Caco-2 (cell line): ENCODE measurements around the gene ZMYM3. TPM values are rescaled to one million over a fixed set of nuclear protein-coding genes. Genes with fewer than 3 reads are reported as not detected.

Source experiments
- Bru-seq: library from RNA; stranded (reverse); fragments of 400-500 nt; gene quantifications from one replicate; lab custom pipeline; 2021; lab: Mats Ljungman, UMichigan
- BruChase-seq, 2 experiments: library from RNA; stranded (reverse); fragments of 400-500 nt; gene quantifications; one replicate each; lab custom pipeline; 2021; lab: Mats Ljungman, UMichigan
- BruUV-seq: library from RNA; stranded (reverse); fragments of 400-500 nt; replicated peaks from 2 replicates; lab custom pipeline; 2021; lab: Mats Ljungman, UMichigan
- CTCF ChIA-PET: fragments of 300-600 bp; sonication (Branson Sonifier 250); formaldehyde crosslinking; loops from one replicate; lab custom pipeline; 2022; ENCODE audit warnings: antibody characterized with exemption; lab: Charles Lee
- POLR2A ChIA-PET: fragments of 300-600 bp; sonication (Branson Sonifier 250); formaldehyde crosslinking; loops from one replicate; lab custom pipeline; 2022; ENCODE audit warnings: antibody characterized with exemption; lab: Charles Lee
- DNase-seq, 2 experiments: peaks; one replicate each; pipeline versions ENCODE4 v3.0.0 to v3.0.0-alpha.2; 2020 to 2022
- H3K27me3 ChIP-seq: replicated peaks from 2 replicates; pipeline ENCODE4 v1.6.0; 2011; ENCODE audit warnings: low read length; ENCODE audit not compliant: control insufficient read depth, insufficient read depth
- H3K36me3 ChIP-seq: 2 replicates; pipeline ENCODE4 v1.5.1; 2011; ENCODE audit warnings: low read length; ENCODE audit not compliant: control insufficient read depth, insufficient read depth
- H3K4me1 ChIP-seq: fragments of 250-450 bp; sonication (Bioruptor Pico); 2 replicates; pipeline ENCODE4 v1.5.1; 2020; ENCODE audit warnings: mild to moderate bottlenecking
- H3K4me3 ChIP-seq: 2 replicates; pipeline ENCODE4 v1.5.1; 2011; ENCODE audit warnings: low read depth, mild to moderate bottlenecking, control low read depth, low read length
- H3K9me3 ChIP-seq: fragments of 250-450 bp; sonication (Bioruptor Pico); 2 replicates; pipeline ENCODE4 v1.5.1; 2020; ENCODE audit warnings: mild to moderate bottlenecking, moderate library complexity
- H3K27ac Mint-ChIP-seq: one replicate; pipeline ENCODE4 v1.8.0; 2022; ENCODE audit warnings: mixed read lengths; ENCODE audit not compliant: unreplicated experiment
- H3K27me3 Mint-ChIP-seq: one replicate; pipeline ENCODE4 v1.8.0; 2022; ENCODE audit warnings: mixed read lengths; ENCODE audit not compliant: insufficient read depth, unreplicated experiment
- H3K36me3 Mint-ChIP-seq: one replicate; pipeline ENCODE4 v1.8.0; 2022; ENCODE audit warnings: mild to moderate bottlenecking, mixed read lengths; ENCODE audit not compliant: insufficient read depth, unreplicated experiment
- H3K4me1 Mint-ChIP-seq: one replicate; pipeline ENCODE4 v1.8.0; 2022; ENCODE audit warnings: low read depth, mixed read lengths; ENCODE audit not compliant: unreplicated experiment
- H3K4me3 Mint-ChIP-seq: one replicate; pipeline ENCODE4 v1.8.0; 2022; ENCODE audit warnings: mild to moderate bottlenecking, moderate library complexity, mixed read lengths; ENCODE audit not compliant: unreplicated experiment
- H3K9me3 Mint-ChIP-seq: one replicate; pipeline ENCODE4 v1.8.0; 2022; ENCODE audit warnings: mixed read lengths; ENCODE audit not compliant: unreplicated experiment
- intact Hi-C: fragments of 100-400 bp; cut with micrococcal nuclease; formaldehyde crosslinking; loops from one replicate; pipeline ENCODE4 v1.10.0; 2022; ENCODE audit not compliant: unreplicated experiment
- long read RNA-seq: library from polyadenylated mRNA; stranded (forward); transcript quantifications from one replicate; pipeline ENCODE4 v2.0.0, GENCODE V29; 2022
- total RNA-seq: library from RNA; stranded (reverse); gene quantifications from 2 replicates; pipeline ENCODE4 v1.2.3, GENCODE V29; 2022
- TF ChIP-seq, protein P1 (sequence below), 2 experiments: fragments of 200-600 bp in 1 of 2; IDR thresholded peaks; 1 replicate in 1 of 2; 2 replicates in 1 of 2; pipeline versions ENCODE4 v1.5.1 to v1.8.0; 2011 to 2022; ENCODE audit warnings: antibody characterized with exemption in 1 of 2, control low read depth in 1 of 2, inconsistent platforms in 1 of 2, low read depth in 1 of 2, low read length in 1 of 2, mild to moderate bottlenecking in 1 of 2, moderate library complexity in 1 of 2; ENCODE audit not compliant: insufficient read depth in 1 of 2, severe bottlenecking in 1 of 2, unreplicated experiment in 1 of 2

Gene ZMYM3
- total RNA-seq, result 51.9 and 55.1 TPM in 2 replicates
- Bru-seq, nascent RNA, result percentile 69 among the genes with signal in this experiment
- BruChase-seq, experiment 1, labeled RNA remaining after a 2-hour chase, result percentile 84 among the genes with signal in this experiment
- BruChase-seq, experiment 2, labeled RNA remaining after a 6-hour chase, result percentile 90 among the genes with signal in this experiment
- long read RNA-seq, full-length matches to known transcripts, result 3 of 37 reads
- long read RNA-seq, partial matches to known transcripts, result 29 of 37 reads
- long read RNA-seq, other reads (novel, unspliced or antisense), result 5 of 37 reads

DNA sequence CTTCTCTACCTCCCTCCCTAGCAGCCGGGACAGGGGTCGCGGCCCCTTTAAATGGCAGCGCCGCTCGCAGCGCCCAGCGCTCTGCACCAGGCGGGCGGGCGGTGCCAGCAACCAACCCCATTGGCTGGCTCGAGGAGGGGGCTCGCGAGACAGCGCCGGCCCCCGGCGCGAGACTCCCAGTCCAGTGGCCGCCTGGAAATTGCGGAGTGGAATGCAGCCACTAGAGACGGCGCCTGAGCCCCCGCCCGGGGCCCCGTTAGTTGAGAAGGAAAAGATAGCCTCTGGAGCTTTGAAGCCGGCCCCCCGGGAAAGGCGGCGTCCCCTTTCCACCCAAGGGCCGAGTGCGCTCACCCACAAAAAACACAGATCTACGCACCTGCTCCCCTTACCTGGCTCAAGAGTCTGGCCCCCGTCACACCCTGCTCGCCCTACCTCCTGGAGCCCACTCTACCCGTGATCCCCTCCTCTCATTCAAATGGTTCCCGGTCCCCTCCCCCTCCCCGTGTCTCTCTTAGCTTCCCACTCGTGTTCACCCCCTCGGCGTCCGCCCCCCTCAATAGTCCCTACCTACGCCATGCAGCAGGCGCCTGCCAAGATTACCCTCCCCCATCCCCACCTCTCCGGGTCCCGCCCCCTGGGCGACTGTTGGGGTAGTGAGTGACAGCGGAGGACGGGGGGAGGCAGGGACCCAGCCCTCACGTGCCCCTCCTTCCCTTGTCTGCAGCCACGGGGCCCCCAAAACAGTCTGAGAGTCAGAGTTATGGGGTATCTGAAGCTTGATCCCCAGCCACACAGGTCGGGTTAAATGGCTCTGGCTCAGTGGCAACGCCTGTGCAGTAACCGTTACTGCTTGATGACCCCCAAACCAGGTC is at the start of gene ZMYM3:
Gene ZMYM3 (minus strand): TSS at position 49 of the 872 bp plus-strand sequence. CDS start 885 bp downstream, outside the sequence.
- TF ChIP-seq, protein P1, sequence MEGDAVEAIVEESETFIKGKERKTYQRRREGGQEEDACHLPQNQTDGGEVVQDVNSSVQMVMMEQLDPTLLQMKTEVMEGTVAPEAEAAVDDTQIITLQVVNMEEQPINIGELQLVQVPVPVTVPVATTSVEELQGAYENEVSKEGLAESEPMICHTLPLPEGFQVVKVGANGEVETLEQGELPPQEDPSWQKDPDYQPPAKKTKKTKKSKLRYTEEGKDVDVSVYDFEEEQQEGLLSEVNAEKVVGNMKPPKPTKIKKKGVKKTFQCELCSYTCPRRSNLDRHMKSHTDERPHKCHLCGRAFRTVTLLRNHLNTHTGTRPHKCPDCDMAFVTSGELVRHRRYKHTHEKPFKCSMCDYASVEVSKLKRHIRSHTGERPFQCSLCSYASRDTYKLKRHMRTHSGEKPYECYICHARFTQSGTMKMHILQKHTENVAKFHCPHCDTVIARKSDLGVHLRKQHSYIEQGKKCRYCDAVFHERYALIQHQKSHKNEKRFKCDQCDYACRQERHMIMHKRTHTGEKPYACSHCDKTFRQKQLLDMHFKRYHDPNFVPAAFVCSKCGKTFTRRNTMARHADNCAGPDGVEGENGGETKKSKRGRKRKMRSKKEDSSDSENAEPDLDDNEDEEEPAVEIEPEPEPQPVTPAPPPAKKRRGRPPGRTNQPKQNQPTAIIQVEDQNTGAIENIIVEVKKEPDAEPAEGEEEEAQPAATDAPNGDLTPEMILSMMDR (IDR thresholded peaks at IDR 0.05; ENCODE audit: insufficient read depth in 1 of 2, low read depth in 1 of 2, low read length in 1 of 2, severe bottlenecking in 1 of 2, unreplicated experiment in 1 of 2), result no peak
- no TSS peak for BruUV-seq
- no peaks in the 10 kb centered on the region for H3K27me3 ChIP-seq
- peaks cover 7% of the 10 kb centered on the region for H3K4me1 Mint-ChIP-seq
- no peaks in the 10 kb centered on the region for H3K27me3 Mint-ChIP-seq
- H3K9me3 Mint-ChIP-seq, result no peaks in the 10 kb centered on the region
- peaks cover 15% of the 10 kb centered on the region; the same call in 1 of the 2 replicates for H3K4me1 ChIP-seq
- H3K36me3 ChIP-seq, result no peaks in the 10 kb centered on the region; the same call in 1 of the 2 replicates
- H3K36me3 Mint-ChIP-seq, result peaks cover 22% of the 10 kb centered on the region
- H3K4me3 ChIP-seq, result peak within 1 kb of the TSS; percentile 89
- peak within 1 kb of the TSS; percentile 85 for H3K4me3 Mint-ChIP-seq
- ChIA-PET POLR2A (interaction anchor here (0.5 to 2.0 kb wide), 3 partner anchors 29 to 73 kb away, joined by 3 to 11 read pairs (median 5); partner anchors contain the start of gene NONO), CTCF (interaction anchor here (0.7 kb wide), 1 partner anchor 303 kb away, joined by 4 read pairs; no protein-coding TSS in a partner anchor)
- peak within 1 kb of the TSS; percentile 82 for H3K27ac Mint-ChIP-seq
- intact Hi-C loops, result loop anchor here (1.0 to 5.0 kb wide), 2 partner anchors 71 to 113 kb away; partner anchors contain the start of gene TAF1
- no peaks in the 10 kb centered on the region for H3K9me3 ChIP-seq
- DNase-seq, result peak; percentile 84 to 88

DNA sequence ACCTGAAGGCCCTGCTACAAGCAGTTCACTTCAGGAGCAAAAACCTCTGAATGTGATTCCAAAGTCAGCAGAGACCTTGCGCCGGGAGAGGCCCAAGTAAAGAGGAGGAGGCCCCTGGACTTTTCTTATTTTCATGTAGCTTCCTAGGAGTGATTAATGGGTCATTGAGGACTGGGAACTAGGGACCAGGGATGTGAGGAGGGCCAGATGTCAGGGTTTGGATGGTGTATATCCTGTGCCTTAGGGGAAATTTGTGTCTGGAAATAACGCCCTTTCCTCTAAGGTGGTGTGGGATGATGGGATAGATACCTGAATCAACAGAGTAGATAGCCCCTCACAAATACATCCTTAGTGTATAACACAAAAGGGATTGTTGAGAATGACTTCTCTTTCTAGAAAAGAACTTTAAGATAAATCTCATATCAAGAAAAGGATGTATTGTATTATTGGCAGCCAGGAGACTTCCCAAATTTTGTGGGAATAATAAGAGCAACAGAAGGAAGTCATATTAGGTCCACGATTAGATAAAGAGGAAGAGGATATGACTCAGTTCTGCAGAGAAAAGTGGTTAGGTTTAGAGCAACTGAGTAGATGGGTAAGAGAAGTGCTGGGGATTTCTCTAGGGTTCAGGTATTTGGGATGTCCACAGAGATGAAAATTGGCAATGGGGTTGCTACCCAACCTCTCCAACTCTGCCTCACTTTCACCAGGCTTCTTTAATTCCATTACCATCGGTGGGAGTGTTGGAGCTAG is 48.7 kb upstream of the ZMYM3 start:
- H3K9me3 Mint-ChIP-seq, result no peaks in the 10 kb centered on the region
- H3K27me3 Mint-ChIP-seq, result no peaks in the 10 kb centered on the region
- BruUV-seq, result no TSS peak
- Histone ChIP-seq H3K27me3 (no peaks in the 10 kb centered on the region), H3K36me3 (no peaks in the 10 kb centered on the region; the same call in 1 of the 2 replicates), H3K4me3 (no peak overlapping the region), H3K9me3 (no peaks in the 10 kb centered on the region), H3K4me1 (no peaks in the 10 kb centered on the region)
- CTCF ChIA-PET, result no interaction called here
- peaks cover 55% of the 10 kb centered on the region for H3K36me3 Mint-ChIP-seq
- peaks cover 13% of the 10 kb centered on the region for H3K4me1 Mint-ChIP-seq
- no peak overlapping the region for H3K4me3 Mint-ChIP-seq
- POLR2A ChIA-PET, result no interaction called here
- no peak for DNase-seq
- no peak overlapping the region for H3K27ac Mint-ChIP-seq
- TF ChIP-seq, protein P1 (IDR thresholded peaks at IDR 0.05; ENCODE audit: insufficient read depth in 1 of 2, low read depth in 1 of 2, low read length in 1 of 2, severe bottlenecking in 1 of 2, unreplicated experiment in 1 of 2), result no peak
- intact Hi-C loops, result no loop called here
